Coronary artery (tissue), 2 donors: ENCODE data around the gene LEPROT.

Source experiments
- DNase-seq: peaks from one replicate; pipeline ENCODE4 v3.0.0-alpha.2; 2017; ENCODE audit warnings: low spot score
- H3K27ac ChIP-seq, 2 donors: fragments of 200-600 bp; sonication (generic); one replicate each; pipeline ENCODE4 v1.5.1; 2016 to 2019
- H3K4me3 ChIP-seq: fragments of 200-600 bp; sonication (generic); 2 replicates; pipeline ENCODE4 v1.5.1; 2016; ENCODE audit warnings: mild to moderate bottlenecking, moderate library complexity
- CTCF ChIP-seq: fragments of 200-600 bp; sonication (generic); IDR thresholded peaks from one replicate; pipeline ENCODE4 v1.5.1; 2019; ENCODE audit warnings: antibody characterized with exemption

The LEPROT gene

DNA sequence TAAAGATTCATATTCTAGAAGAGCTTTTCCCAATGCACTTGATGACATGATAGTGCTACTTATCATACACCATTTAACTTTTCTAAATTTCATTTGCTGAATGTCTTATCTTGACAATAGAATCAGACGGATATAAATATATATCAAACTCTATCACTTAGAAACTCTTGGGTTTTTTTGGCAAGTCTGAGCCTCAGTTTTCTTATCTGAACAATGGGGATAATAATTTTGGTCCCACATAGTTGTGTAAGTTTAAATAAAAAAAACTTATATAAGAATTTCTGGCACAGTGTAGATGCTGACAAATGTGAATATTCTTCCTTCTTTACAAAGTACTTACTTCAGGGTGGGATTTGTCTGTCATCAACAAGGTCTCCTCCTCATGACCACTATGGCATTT is 21.5 kb upstream of the LEPROT start:
- Histone ChIP-seq H3K4me3 (no peak overlapping the region), H3K27ac (no peak overlapping the region)
- TF ChIP-seq CTCF: no peak
- DNase-seq: no peak

DNA sequence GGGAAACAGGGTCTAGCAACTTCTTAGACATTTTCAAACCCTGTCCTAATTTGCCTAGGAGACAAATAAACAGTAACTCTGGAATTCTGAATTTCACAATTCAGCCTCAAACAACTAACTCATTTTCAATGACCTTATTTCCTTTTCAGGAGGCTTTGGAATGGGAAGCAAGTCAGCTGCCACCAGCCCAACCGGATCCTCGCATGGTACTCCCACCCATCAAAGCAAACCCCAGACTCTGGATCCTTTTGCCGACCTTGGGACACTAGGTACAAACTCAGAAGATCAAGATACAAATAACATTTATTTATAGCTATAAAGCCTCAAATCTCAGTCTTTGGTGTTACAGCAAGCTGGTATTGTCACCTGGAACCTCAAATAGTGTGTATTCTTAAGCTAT is 18.9 kb upstream of the LEPROT start:
- no peak overlapping the region for H3K4me3 ChIP-seq
- no peak for DNase-seq
- TF ChIP-seq CTCF: no peak
- no peak overlapping the region for H3K27ac ChIP-seq

DNA sequence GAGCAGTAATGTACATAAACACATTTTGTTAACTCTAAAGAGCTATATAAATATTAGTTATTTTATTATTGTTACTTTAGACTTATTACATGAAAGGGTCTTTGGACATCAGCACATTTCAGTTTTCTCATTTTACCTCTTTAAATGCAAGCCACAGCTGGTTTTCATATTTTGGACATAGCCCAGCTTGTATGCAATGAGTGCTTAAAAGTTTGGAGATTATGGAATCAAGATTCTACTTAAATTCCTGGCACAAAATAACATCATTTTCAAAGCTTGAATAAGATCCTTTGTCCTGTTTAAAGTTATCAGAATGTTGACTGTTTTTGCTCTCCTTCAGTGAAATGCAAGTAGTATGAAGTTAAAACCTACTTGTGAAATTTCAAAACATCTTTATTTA is 15.5 kb upstream of the LEPROT start:
- DNase-seq: no peak
- no peak overlapping the region for H3K4me3 ChIP-seq
- no peak for TF ChIP-seq CTCF
- no peak overlapping the region for H3K27ac ChIP-seq

GRCh38 chr1:65407877-65408276 is 12.6 kb upstream of the LEPROT start:
- no peak overlapping the region for H3K27ac ChIP-seq
- TF ChIP-seq CTCF: no peak

GRCh38 chr1:65409314-65409713 is 11.2 kb upstream of the LEPROT start:
- DNase-seq: no peak
- Histone ChIP-seq H3K4me3 (no peak overlapping the region), H3K27ac (no peak overlapping the region)
- TF ChIP-seq CTCF: no peak

More at GRCh38 chr1:65407877-65408276, 12.6 kb upstream of the LEPROT start:
- no peak for DNase-seq
- H3K4me3 ChIP-seq: no peak overlapping the region

DNA sequence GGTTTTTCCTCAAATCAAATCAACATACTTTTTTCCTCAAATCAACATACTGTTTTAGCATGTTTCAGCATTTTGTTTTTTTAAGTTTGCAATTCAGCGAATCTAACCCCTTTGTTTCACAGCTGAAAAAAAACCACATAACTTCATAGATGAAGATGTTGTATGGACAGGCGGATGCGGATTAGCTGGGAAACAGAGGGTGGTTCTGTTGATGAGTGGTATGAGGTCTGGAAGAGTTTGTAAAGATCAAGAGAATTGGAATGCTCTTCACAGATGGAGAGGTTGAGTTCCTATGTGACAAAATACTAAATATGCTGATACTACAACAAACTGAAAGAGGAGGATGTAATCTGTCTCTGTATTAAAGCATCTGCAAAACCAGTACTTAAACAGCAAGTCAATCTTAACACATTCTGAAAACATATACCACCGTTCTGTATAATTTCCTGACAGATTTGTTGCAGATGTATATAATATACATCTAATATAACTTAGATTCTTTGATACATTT is 10.6 kb upstream of the LEPROT start:
- H3K27ac ChIP-seq: no peak overlapping the region
- H3K4me3 ChIP-seq: no peak overlapping the region
- no peak for TF ChIP-seq CTCF
- DNase-seq: no peak

DNA sequence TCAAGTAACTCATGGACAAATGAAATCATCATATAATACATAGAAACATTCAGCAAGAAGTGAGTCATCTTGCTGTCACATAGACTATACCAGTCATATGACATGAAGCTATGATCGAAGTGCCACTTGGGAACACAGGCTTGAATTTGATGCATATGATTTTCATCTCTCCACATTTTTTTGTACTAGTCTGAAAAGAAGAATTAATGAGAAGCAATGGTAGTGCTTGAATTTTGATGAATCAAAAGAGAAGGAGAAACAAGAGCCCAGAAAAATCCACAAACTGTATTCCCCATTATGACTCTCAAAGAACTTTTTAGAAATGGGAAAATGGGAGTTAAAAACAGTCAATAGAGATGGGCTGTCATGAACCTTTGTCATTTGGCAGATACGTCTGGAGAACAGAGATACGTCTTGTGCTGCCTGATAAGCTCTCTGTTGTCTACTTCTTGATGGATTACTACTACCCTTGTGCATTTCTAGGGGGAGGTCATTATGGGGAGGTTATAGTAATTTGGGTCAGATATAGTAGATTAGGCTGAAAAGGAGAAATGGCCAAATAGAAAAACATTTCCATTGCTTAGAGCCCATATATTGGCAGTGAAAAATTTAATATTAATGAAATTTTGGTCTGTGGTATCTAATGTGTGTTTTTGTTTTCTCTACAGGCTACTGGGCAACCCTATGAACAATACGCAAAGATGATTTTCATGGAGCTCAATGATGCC is 8.0 kb upstream of the LEPROT start:
- H3K27ac ChIP-seq: no peak overlapping the region
- no peak overlapping the region for H3K4me3 ChIP-seq
- no peak for TF ChIP-seq CTCF
- DNase-seq: no peak
